ENCODE results near the gene GJC3. TPM values are rescaled to one million over a fixed set of nuclear protein-coding genes. Genes with fewer than 3 reads are reported as not detected.

The GJC3 gene
- total and polyA plus RNA-seq, 3 donors from 2014 or later = 0.43 to 0.79 (median 0.71) TPM

- intact Hi-C loops (cut with DNase I; ENCODE audit: low total_unique reads) = no loop called here
- WGBS, 2 donors = 94 to 96% methylated on average over 6 of the region's 6 CpGs
- no peak for TF ChIP-seq POLR2A (IDR thresholded peaks at IDR 0.05)
- no peak for TF ChIP-seq CTCF (IDR thresholded peaks at IDR 0.05)
- no peaks in the 10 kb centered on the region for H3K9me3 ChIP-seq
- no peak overlapping the region for H3K4me3 ChIP-seq
- H3K4me1 ChIP-seq = no peaks in the 10 kb centered on the region
- H3K27ac ChIP-seq = no peak overlapping the region
- DNase-seq = no peak
- H3K27me3 ChIP-seq = no peaks in the 10 kb centered on the region
- H3K36me3 ChIP-seq (ENCODE audit: low read depth, missing control alignments) = no peaks in the 10 kb centered on the region
Measured at GRCh38 chr7:99899830-99900519, 29.4 kb downstream of the GJC3 start.

GRCh38 chr7:99898836-99899235 lies 30.6 kb downstream of the GJC3 start:
- Histone ChIP-seq H3K9me3 (no peaks in the 10 kb centered on the region), H3K4me3 (no peak overlapping the region), H3K27ac (no peak overlapping the region), H3K4me1 (no peaks in the 10 kb centered on the region), H3K27me3 (no peaks in the 10 kb centered on the region), H3K36me3 (ENCODE audit: low read depth, missing control alignments) (no peaks in the 10 kb centered on the region)
- TF ChIP-seq CTCF (IDR thresholded peaks at IDR 0.05) (no peak), POLR2A (IDR thresholded peaks at IDR 0.05) (no peak)
- no peak for DNase-seq
- intact Hi-C loops (cut with DNase I; ENCODE audit: low total_unique reads) = no loop called here
- WGBS, 2 donors = 45 to 66% methylated on average over 3 of the region's 3 CpGs

- no peak overlapping the region for H3K27ac ChIP-seq
- no peaks in the 10 kb centered on the region for H3K9me3 ChIP-seq
- H3K27me3 ChIP-seq = no peaks in the 10 kb centered on the region
- H3K36me3 ChIP-seq (ENCODE audit: low read depth, missing control alignments) = no peaks in the 10 kb centered on the region
- DNase-seq = no peak
- intact Hi-C loops (cut with DNase I; ENCODE audit: low total_unique reads) = no loop called here
- TF ChIP-seq POLR2A (IDR thresholded peaks at IDR 0.05) (no peak), CTCF (IDR thresholded peaks at IDR 0.05) (no peak)
- H3K4me3 ChIP-seq = no peak overlapping the region
- 82 to 85% methylated on average over 2 of the region's 2 CpGs for WGBS, 2 donors
- H3K4me1 ChIP-seq = no peaks in the 10 kb centered on the region
Measured at GRCh38 chr7:99898023-99898357, 31.4 kb downstream of the GJC3 start.

GRCh38 chr7:99897322-99898022 lies 31.9 kb downstream of the GJC3 start:
- Histone ChIP-seq H3K4me1 (no peaks in the 10 kb centered on the region), H3K36me3 (ENCODE audit: low read depth, missing control alignments) (no peaks in the 10 kb centered on the region), H3K4me3 (no peak overlapping the region), H3K9me3 (no peaks in the 10 kb centered on the region), H3K27me3 (no peaks in the 10 kb centered on the region), H3K27ac (no peak overlapping the region)
- 82 to 86% methylated on average over 6 of the region's 6 CpGs for WGBS, 2 donors
- DNase-seq = no peak
- TF ChIP-seq POLR2A (IDR thresholded peaks at IDR 0.05) = no peak
- TF ChIP-seq CTCF (IDR thresholded peaks at IDR 0.05) = no peak
- intact Hi-C loops (cut with DNase I; ENCODE audit: low total_unique reads) = no loop called here

- no peaks in the 10 kb centered on the region for H3K4me1 ChIP-seq
- H3K27me3 ChIP-seq = no peaks in the 10 kb centered on the region
- no peaks in the 10 kb centered on the region for H3K36me3 ChIP-seq (ENCODE audit: low read depth, missing control alignments)
- TF ChIP-seq CTCF (IDR thresholded peaks at IDR 0.05) (no peak), POLR2A (IDR thresholded peaks at IDR 0.05) (no peak)
- H3K4me3 ChIP-seq = no peak overlapping the region
- intact Hi-C loops (cut with DNase I; ENCODE audit: low total_unique reads) = no loop called here
- DNase-seq = no peak
- no peak overlapping the region for H3K27ac ChIP-seq
- H3K9me3 ChIP-seq = no peaks in the 10 kb centered on the region
Measured at GRCh38 chr7:99894738-99895137, 34.7 kb downstream of the GJC3 start.
